ENCODE data around the gene PCDHGB7.

DNA sequence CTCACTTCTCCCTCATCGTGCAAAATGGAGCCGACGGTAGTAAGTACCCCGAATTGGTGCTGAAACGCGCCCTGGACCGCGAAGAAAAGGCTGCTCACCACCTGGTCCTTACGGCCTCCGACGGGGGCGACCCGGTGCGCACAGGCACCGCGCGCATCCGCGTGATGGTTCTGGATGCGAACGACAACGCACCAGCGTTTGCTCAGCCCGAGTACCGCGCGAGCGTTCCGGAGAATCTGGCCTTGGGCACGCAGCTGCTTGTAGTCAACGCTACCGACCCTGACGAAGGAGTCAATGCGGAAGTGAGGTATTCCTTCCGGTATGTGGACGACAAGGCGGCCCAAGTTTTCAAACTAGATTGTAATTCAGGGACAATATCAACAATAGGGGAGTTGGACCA lies 13.8 kb downstream of the PCDHGB7 start:
- TF ChIP-seq POLR2A (IDR thresholded peaks at IDR 0.05; ENCODE audit: low read depth, low read length): no peak
- no peak for TF ChIP-seq POLR2AphosphoS5 (IDR thresholded peaks at IDR 0.05; ENCODE audit: low read length)
- TF ChIP-seq, protein P1, sequence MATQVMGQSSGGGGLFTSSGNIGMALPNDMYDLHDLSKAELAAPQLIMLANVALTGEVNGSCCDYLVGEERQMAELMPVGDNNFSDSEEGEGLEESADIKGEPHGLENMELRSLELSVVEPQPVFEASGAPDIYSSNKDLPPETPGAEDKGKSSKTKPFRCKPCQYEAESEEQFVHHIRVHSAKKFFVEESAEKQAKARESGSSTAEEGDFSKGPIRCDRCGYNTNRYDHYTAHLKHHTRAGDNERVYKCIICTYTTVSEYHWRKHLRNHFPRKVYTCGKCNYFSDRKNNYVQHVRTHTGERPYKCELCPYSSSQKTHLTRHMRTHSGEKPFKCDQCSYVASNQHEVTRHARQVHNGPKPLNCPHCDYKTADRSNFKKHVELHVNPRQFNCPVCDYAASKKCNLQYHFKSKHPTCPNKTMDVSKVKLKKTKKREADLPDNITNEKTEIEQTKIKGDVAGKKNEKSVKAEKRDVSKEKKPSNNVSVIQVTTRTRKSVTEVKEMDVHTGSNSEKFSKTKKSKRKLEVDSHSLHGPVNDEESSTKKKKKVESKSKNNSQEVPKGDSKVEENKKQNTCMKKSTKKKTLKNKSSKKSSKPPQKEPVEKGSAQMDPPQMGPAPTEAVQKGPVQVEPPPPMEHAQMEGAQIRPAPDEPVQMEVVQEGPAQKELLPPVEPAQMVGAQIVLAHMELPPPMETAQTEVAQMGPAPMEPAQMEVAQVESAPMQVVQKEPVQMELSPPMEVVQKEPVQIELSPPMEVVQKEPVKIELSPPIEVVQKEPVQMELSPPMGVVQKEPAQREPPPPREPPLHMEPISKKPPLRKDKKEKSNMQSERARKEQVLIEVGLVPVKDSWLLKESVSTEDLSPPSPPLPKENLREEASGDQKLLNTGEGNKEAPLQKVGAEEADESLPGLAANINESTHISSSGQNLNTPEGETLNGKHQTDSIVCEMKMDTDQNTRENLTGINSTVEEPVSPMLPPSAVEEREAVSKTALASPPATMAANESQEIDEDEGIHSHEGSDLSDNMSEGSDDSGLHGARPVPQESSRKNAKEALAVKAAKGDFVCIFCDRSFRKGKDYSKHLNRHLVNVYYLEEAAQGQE (IDR thresholded peaks at IDR 0.05; ENCODE audit: low read depth, low read length): no peak
- no peak for TF ChIP-seq ZNF217 (IDR thresholded peaks at IDR 0.05)
- no peak for TF ChIP-seq CEBPB (IDR thresholded peaks at IDR 0.05; ENCODE audit: borderline replicate concordance in 1 of 2, low read depth in 2 of 2, low read length in 2 of 2)
- no peak for TF ChIP-seq EZH2 (IDR thresholded peaks at IDR 0.05; ENCODE audit: borderline replicate concordance, control insufficient read depth, low read depth, low read length)
- no peak for TF ChIP-seq TBL1XR1 (IDR thresholded peaks at IDR 0.05; ENCODE audit: low read depth, low read length)
- TF ChIP-seq MXI1 (IDR thresholded peaks at IDR 0.05; ENCODE audit: low read depth, low read length): no peak
